Mesothelial cell of epicardium (in vitro differentiated cells): Measurements from ENCODE around the gene YEATS2. TPM values are rescaled to one million over a fixed set of nuclear protein-coding genes. Genes with fewer than 3 reads are reported as not detected.
A peak's percentile ranks its signal among the peaks of the same experiment; 100 is the strongest.

Source experiments
- DNase-seq, 2 experiments: peaks; one replicate each; pipeline ENCODE4 v3.0.0; 2021; ENCODE audit warnings: low spot score in 2 of 2; ENCODE audit not compliant: unreplicated experiment in 2 of 2
- H3K27ac Mint-ChIP-seq: 2 replicates; pipeline ENCODE4 v1.8.0; 2021; ENCODE audit warnings: mixed read lengths
- H3K27me3 Mint-ChIP-seq: 2 replicates; pipeline ENCODE4 v1.8.0; 2021; ENCODE audit warnings: low read depth, mixed read lengths
- H3K36me3 Mint-ChIP-seq: 2 replicates; pipeline ENCODE4 v1.8.0; 2021; ENCODE audit warnings: mixed read lengths
- H3K4me1 Mint-ChIP-seq: 2 replicates; pipeline ENCODE4 v1.8.0; 2021; ENCODE audit warnings: mixed read lengths
- H3K4me3 Mint-ChIP-seq: 2 replicates; pipeline ENCODE4 v1.8.0; 2021; ENCODE audit warnings: mild to moderate bottlenecking, moderate library complexity, mixed read lengths
- H3K9me3 Mint-ChIP-seq: 2 replicates; pipeline ENCODE4 v1.8.0; 2021; ENCODE audit warnings: mixed read lengths
- total RNA-seq: library from RNA; stranded (reverse); gene quantifications from 3 replicates; pipeline ENCODE4 v1.2.1, GENCODE V29; 2021
- TF ChIP-seq, protein P1 (sequence below): fragments of 200-600 bp; sonication (generic); IDR thresholded peaks from one replicate; pipeline ENCODE4 v1.5.0; 2021; ENCODE audit warnings: antibody characterized with exemption; ENCODE audit not compliant: unreplicated experiment

Gene YEATS2
- total RNA-seq, 1 donor from 2014 or later: 72.7 TPM

DNA sequence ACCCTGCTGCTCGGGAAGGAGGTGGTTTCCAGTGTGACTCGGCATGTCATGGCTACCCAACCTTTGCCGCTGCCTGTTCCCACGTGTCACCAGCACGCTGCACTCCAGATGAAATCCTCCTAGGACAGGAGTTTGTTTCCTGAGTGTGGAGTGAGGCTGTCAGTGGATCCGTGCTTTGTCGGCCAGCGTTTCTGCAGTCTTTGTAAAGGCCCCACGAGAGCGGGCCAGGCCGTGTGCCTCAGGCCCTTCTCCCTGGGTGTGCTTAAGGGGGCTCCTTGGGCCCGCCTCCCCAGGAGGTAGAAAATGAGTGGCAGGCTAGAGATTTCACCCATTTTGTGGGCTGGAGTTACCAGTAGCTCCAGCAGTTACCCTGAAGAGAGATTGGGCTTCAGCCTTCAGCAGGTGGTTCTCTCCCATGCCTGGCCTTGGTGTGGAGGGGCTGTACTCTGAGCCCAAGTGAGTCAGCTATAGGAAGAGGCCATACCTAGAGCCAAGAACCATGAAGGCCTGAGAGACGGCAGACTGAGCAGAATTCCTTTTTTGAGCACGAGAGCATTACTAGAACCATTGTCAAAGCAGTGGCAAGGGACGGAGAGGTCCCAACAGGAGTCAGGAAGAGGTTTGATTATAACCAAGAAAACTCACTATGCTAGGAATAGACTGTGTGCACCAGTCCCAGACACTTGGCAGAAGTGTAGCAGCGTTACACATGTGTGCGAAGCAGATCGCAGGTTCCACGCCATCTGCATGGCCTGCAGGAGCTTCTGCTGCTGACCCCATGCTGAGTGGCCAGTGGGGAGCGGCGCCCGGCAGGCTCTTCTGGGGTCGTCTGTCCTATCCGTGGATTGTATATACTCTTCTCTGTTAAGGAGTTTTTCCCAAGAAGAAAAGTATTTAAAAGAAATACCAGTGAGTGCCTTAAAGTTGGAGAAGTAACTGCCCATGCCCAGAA is 113.3 kb downstream of the YEATS2 start:
- peaks cover 48% of the 10 kb centered on the region for H3K36me3 Mint-ChIP-seq
- H3K4me1 Mint-ChIP-seq: peaks cover 13% of the 10 kb centered on the region
- H3K4me3 Mint-ChIP-seq: no peak overlapping the region
- peak overlapping the region; percentile 21 for H3K27ac Mint-ChIP-seq
- DNase-seq: no peak
- TF ChIP-seq, protein P1, sequence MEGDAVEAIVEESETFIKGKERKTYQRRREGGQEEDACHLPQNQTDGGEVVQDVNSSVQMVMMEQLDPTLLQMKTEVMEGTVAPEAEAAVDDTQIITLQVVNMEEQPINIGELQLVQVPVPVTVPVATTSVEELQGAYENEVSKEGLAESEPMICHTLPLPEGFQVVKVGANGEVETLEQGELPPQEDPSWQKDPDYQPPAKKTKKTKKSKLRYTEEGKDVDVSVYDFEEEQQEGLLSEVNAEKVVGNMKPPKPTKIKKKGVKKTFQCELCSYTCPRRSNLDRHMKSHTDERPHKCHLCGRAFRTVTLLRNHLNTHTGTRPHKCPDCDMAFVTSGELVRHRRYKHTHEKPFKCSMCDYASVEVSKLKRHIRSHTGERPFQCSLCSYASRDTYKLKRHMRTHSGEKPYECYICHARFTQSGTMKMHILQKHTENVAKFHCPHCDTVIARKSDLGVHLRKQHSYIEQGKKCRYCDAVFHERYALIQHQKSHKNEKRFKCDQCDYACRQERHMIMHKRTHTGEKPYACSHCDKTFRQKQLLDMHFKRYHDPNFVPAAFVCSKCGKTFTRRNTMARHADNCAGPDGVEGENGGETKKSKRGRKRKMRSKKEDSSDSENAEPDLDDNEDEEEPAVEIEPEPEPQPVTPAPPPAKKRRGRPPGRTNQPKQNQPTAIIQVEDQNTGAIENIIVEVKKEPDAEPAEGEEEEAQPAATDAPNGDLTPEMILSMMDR: no peak
- no peaks in the 10 kb centered on the region for H3K9me3 Mint-ChIP-seq
- H3K27me3 Mint-ChIP-seq: no peaks in the 10 kb centered on the region

DNA sequence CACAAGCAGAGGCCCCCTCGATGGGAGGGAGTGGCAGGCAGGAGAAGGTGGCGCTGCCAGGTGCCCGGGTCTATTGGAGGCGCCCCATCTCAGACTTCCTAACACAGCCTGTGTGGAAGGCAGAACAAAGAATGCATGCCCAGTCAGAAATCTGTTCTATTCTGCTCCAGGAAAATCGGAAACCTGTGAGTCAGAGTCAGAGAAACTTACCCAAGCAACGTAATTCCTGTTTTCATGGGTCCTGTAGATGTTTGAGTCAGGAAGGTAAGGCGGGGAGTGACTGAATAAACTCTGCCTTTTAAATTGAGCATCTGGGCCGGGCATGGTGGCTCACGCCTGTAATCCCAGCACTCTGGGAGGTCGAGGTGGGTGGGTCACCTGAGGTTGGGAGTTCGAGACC is 114.0 kb downstream of the YEATS2 start:
- Mint-ChIP-seq H3K9me3 (no peaks in the 10 kb centered on the region), H3K27me3 (no peaks in the 10 kb centered on the region), H3K4me3 (no peak overlapping the region), H3K4me1 (peaks cover 13% of the 10 kb centered on the region), H3K36me3 (peaks cover 49% of the 10 kb centered on the region), H3K27ac (no peak overlapping the region)
- TF ChIP-seq, protein P1: no peak
- DNase-seq: no peak

DNA sequence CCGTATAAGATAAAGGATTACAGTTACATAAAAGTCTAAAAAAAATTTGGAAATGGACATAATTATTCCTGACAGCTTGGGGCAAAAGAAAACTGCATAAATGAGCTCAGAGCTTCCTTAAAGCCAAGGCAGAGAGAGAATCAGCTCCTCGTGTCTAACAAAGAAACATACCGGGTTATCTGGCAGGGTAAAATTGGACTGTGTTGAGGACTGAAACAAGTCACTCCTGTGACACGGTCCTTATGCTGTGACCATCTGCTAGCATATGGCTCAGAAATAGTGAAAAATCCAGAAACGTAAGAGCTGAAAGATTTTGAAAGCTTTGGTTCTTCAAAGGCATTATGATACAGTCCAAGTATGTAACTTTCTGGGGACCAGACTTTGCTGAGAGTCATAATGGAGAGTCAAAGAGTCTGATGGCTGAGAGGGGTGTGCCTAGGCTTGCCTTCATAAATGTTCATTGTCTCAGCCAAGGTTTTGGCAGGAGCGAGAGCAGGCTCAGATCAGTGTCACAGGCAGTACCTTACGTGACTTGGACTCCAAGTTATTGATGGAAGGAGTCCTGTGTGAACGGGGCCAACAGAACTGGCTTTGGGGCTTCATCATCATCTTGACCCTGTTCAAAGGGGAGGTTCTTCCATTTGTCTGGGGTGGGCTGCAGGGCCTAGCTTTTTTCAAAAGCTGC is 115.3 kb downstream of the YEATS2 start:
- DNase-seq: no peak
- TF ChIP-seq, protein P1: no peak
- H3K4me3 Mint-ChIP-seq: no peak overlapping the region
- H3K9me3 Mint-ChIP-seq: no peaks in the 10 kb centered on the region
- peaks cover 13% of the 10 kb centered on the region for H3K4me1 Mint-ChIP-seq
- H3K36me3 Mint-ChIP-seq: peaks cover 45% of the 10 kb centered on the region
- H3K27ac Mint-ChIP-seq: peak overlapping the region; percentile 91
- H3K27me3 Mint-ChIP-seq: no peaks in the 10 kb centered on the region

DNA sequence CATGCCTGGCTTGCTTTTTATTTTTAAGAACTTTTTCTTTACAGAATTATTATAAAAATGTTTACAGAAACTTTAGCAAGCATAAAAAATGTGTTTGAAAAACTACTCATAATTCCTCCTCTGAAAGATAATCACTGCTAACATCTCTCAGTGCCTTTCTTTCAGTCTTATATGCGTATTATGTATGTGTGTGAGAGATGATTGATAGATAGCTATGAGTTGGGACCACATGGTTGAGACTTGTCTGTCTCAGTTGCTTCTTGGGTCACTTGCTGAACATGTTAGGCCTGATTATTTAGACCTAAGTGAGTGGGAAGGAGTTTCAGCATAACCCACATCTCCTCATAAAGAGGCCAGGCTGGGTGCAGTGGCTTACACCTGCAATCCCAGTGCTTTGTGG is 116.6 kb downstream of the YEATS2 start:
- Mint-ChIP-seq H3K4me1 (peaks cover 13% of the 10 kb centered on the region), H3K36me3 (peaks cover 36% of the 10 kb centered on the region), H3K27ac (peak overlapping the region; percentile 50), H3K4me3 (no peak overlapping the region), H3K27me3 (no peaks in the 10 kb centered on the region), H3K9me3 (no peaks in the 10 kb centered on the region)
- DNase-seq: no peak
- TF ChIP-seq, protein P1: no peak

DNA sequence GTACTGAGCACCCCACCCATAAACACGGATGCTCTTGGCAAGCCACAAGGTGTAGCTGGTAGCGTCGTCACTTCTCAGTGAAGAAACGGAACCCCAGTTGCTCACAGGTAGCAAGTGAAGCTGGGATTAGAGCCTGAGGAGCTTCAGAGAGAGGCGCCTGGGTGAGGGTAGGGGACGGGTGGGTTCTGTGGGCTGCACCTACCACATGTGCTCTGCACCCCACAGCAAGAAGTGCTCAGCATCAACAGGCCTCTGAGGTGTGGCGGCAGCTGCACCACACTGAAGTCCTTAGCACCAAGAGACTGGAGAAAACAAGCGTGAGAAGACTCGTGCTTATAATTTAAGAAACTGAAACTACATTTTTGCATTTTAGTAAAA is 118.0 kb downstream of the YEATS2 start:
- peaks cover 13% of the 10 kb centered on the region for H3K4me1 Mint-ChIP-seq
- no peaks in the 10 kb centered on the region for H3K27me3 Mint-ChIP-seq
- H3K36me3 Mint-ChIP-seq: peaks cover 28% of the 10 kb centered on the region
- H3K9me3 Mint-ChIP-seq: no peaks in the 10 kb centered on the region
- H3K4me3 Mint-ChIP-seq: no peak overlapping the region
- H3K27ac Mint-ChIP-seq: peak overlapping the region; percentile 16
- DNase-seq: no peak
- TF ChIP-seq, protein P1: no peak
